Stimulated activated CD4-positive, alpha-beta T cell treated with anti-CD3 and anti-CD28 coated beads, Interleukin-4, amount 100 ng/mL, for 4 hours (primary cell): Measurements from ENCODE around the gene IL3.

Experiments used
- DNase-seq, 2 experiments: peaks; one replicate each; pipeline ENCODE4 v3.0.0-alpha.2; 2020

IL3 gene

DNA sequence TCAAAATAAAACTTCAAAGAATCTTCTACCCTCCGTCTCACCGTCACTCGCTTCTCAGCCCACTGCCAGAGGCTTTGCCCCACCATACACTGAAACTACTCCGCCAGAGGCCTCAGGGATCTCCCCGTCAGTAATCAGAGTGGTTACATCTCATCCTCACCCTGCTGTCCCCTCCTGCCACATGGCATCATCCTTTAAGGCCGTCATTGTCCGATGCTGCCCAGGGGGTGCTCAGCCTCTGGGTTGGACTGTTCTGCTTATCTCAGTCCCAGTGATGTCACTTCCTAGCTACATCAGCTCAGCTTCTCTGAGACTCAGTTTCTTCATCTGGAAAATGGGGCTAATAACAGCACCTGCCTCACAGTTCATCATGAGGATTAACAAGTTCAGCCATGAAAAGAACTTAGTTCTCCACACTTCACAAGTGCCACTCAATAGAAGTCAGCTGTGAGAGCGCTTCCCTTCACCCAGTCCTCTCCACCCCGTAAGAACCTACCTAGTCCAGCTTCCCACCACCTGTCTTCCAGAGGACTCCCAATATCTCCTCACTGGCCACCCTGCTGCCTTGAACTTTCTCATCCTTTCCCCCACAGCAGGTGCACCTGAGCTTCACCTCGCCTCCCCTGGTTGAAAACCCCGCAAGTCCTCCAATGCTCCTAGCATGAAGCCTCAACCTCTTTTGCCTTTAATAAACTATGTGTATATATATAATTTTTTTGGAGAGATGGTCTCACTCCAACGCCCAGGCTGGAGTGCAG lies 2.8 kb upstream of the IL3 start:
- DNase-seq = no peak

DNA sequence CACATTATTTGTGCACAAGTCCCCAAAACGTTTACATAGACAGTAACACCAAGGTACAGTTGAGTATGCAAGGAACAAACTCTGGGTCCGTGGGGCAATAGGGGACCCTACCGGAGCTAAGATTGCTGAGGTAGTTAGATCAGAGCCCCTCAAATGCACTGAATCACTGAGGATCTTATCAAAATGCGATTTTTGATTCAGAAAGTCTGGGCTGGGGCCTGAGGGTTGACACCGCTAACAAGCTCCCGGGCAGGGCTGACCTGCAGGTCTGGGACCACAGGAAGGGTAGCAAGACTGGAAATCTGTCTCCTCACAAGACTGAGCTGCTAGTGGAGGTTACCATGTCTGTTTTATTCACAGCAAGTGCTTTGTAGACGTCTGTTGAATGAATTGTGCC lies 1.8 kb upstream of the IL3 start:
- no peak for DNase-seq

DNA sequence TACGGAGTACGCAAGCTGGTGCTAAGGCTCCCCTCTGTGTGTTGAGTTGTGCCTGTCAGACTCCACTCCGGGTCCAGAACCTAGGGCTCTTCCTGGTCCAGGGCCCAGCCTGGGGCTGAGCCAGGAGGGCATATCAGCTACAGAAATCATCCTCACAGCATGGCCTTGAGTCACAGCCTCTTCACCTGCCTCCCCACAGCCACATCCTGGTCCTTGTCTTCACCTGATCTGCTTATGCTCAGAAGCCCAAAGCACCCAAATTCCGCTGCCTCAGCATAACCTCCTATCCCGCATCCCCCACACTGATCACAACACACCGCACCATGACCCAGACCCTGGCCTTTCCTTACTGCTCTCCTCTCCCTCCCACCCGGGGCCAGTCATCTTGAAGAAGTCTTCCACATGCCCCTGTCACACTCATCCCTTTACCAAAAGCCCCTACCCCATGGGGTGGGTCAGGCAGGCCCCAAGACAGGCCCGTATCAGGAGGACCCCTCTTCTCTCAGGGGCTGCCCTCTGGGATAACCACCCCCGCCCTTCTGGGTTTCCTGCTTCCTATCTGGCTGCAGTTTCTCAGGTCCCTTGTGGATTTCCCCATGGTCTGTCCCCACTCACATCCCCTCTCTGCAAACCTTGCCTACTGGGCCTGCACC lies 1.3 kb upstream of the IL3 start:
- DNase-seq = no peak

DNA sequence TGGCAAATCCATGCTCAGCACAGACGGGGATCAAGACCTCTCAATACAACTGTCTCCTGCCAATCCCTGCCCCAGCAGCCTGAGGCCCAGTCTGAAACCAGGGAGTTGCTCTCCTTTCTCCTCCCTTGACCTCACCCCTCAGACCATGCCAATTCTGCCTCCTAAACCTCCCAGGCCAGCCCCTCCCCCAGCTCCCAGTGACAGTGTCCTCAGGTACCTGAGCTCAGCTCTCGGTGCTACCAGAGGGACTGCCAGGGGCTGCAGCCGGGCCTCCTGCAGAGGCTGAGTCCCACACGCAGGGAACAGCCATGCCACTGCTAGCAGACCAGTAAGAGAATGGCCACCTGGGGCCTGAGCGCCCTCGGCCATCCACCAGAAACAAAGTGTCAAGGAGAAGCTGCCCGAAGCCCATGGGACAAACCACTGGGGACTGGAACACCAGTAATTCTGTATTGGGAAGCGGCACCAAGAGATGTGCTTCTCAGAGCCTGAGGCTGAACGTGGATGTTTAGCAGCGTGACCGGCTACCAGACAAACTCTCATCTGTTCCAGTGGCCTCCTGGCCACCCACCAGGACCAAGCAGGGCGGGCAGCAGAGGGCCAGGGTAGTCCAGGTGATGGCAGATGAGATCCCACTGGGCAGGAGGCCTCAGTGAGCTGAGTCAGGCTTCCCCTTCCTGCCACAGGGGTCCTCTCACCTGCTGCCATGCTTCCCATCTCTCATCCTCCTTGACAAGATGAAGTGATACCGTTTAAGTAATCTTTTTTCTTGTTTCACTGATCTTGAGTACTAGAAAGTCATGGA lies 557 bp upstream of the IL3 start:
- no peak for DNase-seq

DNA sequence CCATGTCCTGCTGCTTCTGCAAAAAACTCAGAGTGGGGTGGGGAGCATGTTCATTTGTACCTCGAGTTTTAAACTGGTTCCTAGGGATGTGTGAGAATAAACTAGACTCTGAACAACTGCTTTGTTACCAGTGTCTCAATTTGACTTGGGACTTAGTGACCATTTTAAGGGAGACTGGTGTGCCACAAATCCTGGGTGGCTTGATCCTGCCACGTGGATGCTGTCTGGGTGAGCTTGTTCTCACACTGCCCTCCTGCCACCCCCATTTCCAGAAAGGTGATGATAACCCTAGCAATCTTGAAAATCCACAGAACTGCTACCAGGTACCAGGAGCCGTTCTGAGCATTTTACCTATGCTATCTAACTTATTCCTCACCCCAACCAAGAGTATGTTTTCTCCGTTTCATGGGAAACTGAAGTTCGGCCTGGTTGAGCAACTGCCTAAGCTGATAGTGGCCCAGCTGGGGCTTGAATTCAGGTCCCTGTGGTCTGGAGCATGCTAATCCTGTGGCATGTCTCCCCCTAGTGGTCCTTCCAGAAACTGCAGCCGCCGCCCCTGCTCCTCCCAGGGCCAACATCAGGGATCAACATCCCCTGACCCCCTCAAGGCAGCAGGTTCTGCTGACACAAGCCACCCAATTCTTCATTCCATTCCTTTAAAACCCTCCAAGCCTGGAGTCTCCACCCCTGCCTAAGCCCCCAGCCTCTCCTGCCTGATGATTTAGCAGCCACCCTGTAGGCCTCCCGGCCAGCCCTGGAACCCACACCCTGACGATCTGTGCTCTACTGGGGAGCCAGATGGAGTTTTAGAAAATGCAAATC lies 2.8 kb downstream of the IL3 start:
- peak; percentile 62 to 82 for DNase-seq

DNA sequence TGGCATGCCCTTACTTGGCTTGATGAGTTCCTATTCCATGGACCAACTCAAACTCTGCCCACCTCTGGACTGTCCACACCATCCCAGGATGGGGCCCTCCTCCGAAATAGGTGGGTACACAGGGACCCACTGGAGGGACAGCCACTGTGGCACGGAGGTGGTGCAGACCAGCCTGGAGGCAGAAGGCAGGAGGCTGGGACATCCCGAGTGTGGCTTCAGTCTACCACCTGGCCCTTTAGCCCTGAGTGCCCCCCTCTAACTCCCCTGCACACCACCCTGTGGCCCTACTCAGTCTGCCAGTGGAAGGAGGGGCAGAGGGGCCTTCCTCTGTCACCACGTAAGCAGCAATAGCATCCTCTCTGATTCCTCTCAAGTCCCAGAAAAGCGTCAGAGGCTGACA lies 3.7 kb downstream of the IL3 start:
- DNase-seq = no peak

DNA sequence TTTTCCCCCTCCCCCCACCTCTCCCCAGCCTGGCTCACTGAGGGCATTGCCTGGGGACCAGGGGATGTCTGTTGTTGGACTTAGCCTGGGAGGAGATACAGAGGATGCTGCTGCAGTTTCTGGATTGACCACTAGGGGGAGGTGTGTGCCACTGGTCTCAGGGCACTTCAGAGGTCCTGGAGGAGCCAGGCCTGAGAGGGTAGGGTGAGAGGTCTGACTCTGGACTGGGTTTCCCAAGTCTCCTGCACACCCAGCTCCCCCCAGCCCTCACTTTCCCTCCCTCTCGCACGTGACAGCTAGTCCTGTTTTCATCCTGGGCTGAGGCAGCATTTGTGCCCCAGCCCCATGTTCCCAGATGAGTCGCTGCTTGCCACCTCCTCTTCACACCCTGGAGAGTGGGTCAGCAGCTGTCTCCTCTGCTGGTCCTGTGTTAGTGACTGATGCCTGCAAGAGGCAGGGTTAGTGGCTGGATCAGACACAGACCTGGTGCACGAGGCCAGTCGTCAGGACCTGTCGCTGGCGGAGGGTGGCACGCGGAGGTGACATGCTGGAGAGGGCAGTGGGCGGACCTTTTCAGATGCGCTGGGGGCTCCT lies 4.4 kb downstream of the IL3 start:
- DNase-seq = peak; percentile 63 to 75

GRCh38 chr5:132065351-132065937 lies 5.0 kb downstream of the IL3 start:
- DNase-seq = peak; percentile 33 to 53

GRCh38 chr5:132065951-132066701 lies 5.7 kb downstream of the IL3 start:
- DNase-seq = no peak

DNA sequence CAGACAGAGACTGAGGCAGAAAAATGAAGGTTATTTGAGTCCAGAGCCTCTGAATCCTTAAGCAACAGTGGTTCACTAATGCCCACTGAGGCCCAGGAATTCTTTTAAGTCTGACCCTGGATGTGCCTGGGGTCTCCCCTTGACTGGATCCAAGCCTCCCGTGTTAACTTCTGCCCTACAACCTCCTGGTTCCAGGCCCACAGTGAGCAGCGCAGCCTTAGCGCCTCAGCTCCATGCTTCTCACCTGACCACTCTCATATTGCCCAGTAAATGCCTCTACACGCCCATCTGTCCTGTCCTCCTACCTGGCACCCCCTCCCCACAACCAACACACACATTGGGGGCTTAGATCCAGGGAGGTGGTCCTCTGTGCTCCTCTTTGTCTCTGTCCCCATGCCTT lies 6.4 kb downstream of the IL3 start:
- no peak for DNase-seq

GRCh38 chr5:132067451-132067850 lies 7.0 kb downstream of the IL3 start:
- no peak for DNase-seq

DNA sequence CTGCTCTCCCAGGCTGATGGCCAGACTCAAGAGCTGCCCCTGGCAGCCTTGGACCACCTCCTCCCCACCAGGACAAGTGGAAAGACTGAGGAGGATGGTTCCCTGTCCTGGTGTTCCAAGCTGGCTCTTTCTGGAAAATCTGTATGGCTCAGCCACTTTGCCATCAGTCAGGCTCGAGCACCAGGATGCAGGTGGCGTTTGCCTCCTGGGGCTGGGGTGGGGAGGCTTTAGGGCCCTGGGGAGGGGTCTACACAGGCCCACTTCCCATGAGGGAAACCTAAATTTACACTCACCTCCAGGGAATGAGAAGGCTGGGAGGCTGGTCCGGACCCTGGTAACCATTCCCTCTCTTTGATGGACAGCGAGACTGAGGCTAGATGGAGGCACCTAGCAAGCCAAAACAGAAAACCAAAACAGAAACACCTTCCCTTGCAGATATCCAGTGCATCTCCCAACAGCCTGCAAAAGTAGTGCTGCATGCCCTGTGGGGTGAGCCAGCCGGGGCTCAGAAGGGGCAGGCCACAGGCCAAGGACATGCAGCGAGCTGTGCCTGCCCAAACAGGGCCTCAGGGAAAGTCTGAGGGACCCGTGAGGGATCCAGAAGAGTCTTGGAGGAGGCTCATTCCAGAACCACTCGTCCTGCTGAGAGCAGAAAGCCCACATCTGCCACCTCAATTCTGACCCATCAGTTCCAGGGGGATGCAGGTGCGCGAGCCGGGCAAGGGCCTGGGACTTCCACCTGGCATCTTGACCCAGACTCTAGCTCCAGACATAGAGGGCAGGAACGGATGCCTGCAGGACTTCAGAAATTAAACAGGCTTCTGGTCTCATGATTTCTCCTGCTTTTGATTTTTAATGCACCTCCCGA lies 7.7 kb downstream of the IL3 start:
- no peak for DNase-seq

GRCh38 chr5:132069561-132069960 lies 9.1 kb downstream of the IL3 start:
- DNase-seq = no peak

DNA sequence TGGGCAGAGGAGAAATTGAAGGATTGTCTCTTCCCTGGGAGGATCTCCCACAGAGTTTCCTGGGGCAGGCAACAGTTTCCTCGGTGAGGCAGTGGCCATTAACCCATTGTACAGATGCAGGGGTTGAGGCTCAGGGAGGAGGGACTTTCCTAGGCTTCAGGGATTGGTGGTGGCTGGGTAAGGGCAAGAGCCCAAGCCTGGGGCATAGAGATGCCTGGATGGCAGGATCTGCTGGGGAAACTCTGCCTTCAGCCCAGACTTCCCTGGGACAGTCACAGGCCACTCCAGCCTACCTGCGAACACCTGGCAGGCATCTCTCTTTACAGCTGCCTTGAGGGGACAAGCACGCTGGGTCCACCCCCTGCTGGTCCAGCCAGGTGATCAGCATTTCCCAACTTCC lies 9.5 kb downstream of the IL3 start:
- DNase-seq = no peak

GRCh38 chr5:132070460-132071337 lies 10.2 kb downstream of the IL3 start:
- DNase-seq = peak in 1 of 2 experiments; percentile 37

DNA sequence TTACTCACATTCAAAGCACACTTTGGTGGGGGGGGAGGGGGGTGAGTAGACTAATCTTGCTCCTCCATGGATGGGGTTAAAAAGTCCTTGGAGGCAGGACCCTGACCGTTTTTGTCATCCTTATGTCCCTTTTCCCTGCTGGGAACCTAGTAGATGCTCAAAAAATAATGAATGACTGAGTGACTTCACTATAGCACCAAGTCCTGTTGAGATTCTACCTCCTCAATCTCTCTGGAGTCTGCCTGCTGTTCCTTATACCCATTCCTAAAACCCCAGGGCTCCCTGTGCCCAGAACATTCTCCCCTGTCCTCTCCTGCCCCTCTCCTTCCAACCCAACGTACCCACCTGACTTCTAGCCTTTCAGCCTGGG lies 10.9 kb downstream of the IL3 start:
- DNase-seq = no peak

DNA sequence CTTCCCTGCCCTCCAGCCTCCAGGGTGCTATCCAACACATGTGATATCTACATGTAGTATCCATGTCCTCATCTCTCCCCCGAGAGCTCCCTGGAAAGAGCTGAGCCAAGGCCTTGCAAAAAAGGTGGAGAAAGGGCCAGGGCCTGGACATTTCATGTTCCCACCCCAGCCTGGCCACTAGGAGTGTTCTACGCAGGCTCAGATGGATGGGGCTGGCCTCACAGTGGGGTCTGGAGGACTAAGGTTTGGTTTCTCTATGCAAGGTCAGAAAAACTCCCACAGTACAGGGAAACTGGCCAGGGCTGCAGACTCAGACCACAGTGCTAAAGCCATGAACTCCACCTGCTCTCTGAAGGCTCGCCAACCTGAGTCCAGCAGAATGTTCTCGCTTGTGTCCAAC lies 11.6 kb downstream of the IL3 start:
- no peak for DNase-seq

GRCh38 chr5:132072528-132072927 lies 12.1 kb downstream of the IL3 start:
- no peak for DNase-seq

DNA sequence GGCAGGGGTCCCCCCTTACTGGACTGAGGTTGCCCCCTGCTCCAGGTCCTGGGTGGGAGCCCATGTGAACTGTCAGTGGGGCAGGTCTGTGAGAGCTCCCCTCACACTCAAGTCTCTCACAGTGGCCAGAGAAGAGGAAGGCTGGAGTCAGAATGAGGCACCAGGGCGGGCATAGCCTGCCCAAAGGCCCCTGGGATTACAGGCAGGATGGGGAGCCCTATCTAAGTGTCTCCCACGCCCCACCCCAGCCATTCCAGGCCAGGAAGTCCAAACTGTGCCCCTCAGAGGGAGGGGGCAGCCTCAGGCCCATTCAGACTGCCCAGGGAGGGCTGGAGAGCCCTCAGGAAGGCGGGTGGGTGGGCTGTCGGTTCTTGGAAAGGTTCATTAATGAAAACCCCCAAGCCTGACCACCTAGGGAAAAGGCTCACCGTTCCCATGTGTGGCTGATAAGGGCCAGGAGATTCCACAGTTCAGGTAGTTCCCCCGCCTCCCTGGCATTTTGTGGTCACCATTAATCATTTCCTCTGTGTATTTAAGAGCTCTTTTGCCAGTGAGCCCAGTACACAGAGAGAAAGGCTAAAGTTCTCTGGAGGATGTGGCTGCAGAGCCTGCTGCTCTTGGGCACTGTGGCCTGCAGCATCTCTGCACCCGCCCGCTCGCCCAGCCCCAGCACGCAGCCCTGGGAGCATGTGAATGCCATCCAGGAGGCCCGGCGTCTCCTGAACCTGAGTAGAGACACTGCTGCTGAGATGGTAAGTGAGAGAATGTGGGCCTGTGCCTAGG lies 13.0 kb downstream of the IL3 start, which contains the start of gene CSF2:
TSS of gene CSF2 (plus strand) at position 559 of the 783 bp plus-strand sequence. CDS start at position 594, 35 bp downstream.
- DNase-seq = no peak
